Stimulated activated CD8-positive, alpha-beta memory T cell treated with anti-CD3 and anti-CD28 coated beads, Interleukin-15, amount 100 ng/mL, for 1 hour (primary cell): Measurements from ENCODE around the gene SLFN11.
"Not testable (repeated sequence)": the region's sequence is repeated elsewhere in the genome, so short reads cannot be mapped to it uniquely, and the experiment has no call there.

Source experiments
- DNase-seq: peaks from one replicate; pipeline ENCODE4 v3.0.0-alpha.2; 2020; ENCODE audit warnings: low read depth

The SLFN11 gene

DNA sequence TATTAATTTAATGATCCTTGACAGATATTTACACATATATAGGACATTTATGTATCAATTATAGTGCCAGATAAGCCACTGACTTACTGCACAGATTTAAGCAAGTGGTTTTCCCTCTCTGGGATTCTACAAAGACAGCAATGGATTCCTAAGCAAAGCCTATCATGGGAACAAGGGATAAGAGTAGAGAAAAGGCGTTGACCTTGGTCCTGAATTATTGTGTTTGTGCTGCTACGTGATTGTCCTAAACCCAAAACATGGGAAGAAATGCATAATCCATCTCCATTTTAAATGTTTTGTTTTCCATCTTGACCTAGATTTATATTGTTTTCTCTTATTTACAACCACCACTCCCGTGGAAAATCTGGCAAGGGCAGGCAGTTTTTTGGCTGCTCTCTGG, 14.0 kb downstream of the SLFN11 start:
- no peak for DNase-seq

DNA sequence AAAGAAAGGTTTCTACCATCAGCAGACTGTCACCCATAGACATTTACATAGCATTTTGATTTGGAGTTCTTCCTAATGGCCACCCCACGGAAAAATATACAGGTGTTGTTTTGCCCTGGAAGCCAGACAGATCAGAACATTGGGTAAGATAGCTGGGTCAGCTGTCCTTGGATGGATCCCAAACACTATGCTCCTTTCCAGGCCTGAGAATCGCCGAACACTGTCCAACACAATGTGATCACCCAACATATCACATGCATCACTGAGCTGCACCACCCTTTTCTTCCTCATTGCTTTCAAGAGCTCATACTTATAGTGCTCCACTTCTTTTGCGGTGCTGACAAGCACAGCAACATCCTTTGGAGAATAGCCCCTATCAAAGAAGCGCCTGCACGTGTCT, 21.1 kb downstream of the SLFN11 start:
- DNase-seq = no peak

DNA sequence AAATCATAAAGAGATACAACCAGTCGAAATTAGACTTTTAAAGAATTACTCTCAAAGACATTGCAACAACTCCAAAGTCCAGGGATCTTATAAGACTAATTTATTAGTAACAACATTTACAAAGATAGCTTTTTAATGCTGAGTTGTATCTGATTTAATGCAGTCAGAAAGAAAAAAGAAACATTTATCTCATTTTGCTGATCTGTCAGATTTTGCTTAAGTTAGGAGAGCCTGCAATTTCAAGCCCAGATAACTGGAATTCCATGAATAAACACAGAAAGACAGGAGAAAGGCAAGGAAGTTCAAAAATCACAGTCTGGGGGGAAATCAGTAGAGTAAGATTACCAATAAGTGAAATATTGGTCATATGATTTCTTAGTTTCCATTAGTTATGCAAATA, 22.9 kb downstream of the SLFN11 start:
- no peak for DNase-seq

DNA sequence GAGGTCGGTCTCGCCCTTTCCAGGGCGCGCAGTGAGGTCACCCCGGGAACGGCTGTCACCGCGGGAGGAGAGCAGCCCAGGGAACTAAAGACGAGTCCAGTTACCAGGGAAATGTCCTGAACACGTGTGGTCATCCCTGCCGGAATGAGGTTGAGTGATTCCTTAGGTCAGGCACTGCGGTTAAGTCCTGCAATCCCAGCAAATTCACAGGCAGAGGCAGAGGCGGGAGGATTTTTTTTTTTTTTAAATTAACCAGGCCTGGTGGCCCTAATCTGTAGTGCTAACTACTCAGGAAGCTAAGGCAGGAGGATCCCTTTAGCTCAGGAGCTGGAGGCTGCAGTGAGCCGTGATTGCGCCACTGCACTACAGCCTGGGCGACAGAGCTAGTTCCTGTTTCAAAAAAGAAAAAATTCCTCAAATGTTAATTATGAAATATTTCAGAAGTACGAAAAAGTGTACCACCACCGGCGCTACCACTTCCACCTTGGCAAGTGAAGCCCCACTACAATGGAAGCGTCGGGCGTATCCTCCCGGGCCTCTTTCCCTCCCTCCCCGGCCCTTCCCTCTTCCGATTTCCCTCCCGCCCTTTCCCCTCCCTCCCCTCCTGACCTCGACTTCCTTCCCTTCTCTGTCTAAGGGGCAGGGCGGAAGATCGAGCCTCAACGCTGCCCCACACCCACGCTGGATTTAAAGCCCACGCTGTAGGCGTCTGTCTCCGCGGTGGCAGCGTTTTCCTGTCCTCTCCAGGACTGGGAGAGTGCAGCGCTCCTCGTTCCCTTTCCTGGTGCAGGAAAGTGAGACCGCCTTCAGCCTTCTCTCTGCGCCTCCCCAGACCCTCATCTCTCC, 27.3 kb downstream of the SLFN11 start:
- peak; percentile 6 for DNase-seq

DNA sequence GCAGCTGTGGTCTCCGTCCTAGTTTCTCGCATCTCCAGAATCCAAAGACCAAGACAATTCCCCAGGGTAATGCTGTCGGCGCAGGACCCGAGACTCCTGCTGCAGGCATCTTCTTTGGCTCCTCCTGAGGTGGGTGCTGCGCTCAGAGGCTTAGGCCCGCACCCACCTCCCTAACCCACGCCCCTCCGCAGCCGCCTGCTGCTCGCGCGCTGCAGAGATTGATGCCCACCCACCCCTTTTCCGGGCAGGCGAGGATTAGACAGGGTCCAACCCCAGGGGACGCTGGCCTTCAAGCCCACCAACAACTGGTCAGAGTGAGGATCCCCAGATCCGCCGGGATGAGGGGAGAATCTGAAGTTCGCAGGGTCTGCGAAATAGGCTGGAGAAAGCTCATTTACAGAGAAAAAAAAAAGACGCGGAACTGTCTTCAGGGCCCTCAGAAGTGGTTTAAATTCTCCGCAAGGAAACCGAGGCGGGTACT, 27.9 kb downstream of the SLFN11 start:
- DNase-seq = no peak

DNA sequence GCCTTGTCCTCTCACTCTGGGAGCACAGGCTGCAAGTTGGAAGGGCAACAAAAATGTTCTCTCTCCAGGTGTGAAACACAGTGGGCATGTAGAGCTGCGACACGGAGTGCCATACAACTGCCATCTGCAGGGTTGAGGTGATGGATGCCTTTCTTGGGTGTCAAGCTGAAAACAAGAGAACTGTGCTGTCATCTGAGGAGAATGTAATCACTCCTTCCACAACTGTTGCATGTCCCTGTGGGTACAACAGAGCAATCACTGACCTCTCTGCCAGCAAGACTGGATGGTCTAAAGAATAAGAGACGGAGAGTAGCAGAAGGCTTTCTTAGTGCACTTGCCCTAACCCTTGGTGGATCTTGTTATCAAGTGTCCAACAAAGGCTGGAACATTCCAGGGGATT, 29.2 kb downstream of the SLFN11 start:
- DNase-seq = no peak

DNA sequence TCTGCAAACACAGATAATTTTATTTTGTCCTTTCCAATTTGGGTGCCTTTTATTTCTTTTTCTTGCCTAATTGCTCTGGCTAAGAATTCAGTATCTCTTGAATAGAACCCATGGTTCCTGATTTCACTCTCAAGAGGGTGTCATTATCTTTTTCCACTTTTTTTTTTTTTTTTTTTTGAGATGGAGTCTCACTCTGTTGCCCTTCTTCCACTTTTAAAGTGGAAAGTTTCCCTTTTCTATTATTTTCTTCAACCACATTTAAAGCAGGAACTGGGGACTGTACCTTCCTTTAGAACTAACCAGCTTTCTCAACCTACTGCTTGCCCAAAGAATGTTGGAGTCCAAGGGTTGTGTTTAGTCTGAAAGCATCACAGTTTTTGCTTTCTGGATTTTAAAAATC, 31.1 kb downstream of the SLFN11 start:
- no peak for DNase-seq

DNA sequence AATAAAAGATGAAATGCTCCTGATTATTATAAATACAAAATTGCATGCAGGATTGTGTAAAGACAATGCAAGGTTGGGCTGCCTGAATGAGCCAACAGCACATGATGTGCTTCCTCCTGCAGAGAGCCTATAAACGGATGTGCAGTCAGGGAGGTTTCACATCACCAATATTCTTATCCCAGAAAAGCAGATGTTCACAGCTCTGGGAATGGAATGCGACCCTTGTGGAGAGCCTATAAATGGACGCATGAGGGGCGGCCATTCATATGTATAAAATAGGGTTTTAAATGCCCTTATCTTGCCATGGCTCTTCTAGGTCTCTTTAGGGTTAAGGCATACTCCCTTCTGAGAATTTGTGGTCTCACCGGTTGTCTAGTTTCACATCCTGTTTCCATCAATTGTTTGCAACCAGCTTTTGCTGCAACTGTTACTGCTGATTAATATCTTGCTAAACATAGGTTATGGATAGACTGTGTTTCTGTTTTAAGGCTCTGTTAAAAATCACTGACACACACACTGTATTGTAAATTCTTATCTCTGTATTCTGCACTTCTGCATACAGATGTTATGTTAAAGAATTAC, 31.9 kb downstream of the SLFN11 start:
- no peak for DNase-seq

DNA sequence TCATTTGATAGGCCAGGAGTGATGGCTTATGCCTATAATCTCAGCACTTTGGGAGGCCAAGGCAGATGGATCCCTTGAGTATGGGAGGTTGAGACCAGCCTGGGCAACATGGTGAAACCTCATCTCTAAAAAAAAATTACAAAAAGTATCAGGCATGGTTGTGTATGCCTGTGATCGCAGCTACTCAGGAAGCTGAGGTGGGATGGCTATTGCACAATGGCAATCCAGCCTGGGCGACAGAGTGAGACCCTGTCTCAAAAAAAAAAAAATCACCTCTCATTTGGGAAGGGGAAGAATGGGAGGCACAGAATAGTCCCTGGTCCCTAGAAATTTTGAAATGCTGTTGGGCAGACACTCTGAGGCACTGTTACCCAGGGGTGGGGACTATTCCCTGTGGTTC, 35.2 kb downstream of the SLFN11 start:
- DNase-seq = no peak

DNA sequence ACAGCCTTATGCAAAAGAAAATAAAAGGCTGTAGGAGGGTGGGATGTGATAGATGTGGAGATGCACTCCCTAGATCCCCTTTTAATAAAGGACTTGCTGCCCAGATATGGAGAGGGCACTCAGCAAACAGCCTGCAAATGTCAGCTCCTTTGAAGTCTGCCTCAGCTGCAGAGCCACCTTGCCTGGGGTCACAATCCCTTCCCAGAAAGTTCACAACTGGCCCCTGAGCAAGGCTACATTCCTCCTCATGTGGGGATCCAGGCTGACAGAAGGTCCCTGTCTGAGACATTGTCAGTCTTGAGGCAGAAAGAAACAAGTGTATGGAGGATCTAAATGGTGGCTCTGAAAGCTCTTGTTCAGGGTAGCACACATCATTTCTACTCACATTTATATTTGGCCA, 36.1 kb downstream of the SLFN11 start:
- no peak for DNase-seq

DNA sequence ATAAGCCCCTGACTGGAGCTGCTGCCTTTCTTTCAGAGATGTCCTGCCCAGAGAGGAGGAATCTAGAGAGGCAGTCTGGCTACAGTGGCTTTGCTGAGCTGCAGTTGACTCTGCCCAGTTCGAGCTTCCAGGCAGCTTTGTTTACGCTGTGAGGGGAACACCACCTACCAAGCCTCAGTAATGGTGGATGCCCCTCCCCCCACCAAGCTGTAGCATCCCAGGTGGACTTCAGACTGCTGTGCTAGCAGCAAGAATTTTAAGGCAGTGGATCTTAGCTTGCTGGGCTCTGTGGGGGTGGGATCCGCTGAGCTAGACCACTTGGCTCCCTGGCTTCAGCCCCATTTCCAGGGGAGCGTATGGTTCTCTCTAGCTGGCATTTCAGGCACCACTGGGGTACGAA, 39.8 kb downstream of the SLFN11 start:
- not testable (repeated sequence) for DNase-seq

DNA sequence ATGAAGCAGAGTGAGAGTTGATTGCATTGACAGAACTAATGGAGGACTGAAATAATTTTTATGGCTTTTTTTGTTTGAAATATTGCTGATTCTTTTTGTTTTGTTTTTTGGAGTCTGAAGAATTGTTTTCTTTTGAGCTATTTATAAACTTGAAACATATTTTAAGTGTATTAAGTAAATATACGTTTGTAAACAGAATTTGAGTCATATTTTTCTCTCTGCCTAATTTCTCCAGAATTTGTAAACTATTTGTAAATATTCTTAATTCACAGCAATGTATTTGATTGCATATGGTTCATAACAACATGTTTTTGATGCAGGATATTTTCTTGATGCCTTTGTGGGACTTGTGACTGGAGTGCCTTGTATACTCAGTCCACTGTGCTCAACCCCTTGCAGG, 50.7 kb downstream of the SLFN11 start:
- DNase-seq = no peak

DNA sequence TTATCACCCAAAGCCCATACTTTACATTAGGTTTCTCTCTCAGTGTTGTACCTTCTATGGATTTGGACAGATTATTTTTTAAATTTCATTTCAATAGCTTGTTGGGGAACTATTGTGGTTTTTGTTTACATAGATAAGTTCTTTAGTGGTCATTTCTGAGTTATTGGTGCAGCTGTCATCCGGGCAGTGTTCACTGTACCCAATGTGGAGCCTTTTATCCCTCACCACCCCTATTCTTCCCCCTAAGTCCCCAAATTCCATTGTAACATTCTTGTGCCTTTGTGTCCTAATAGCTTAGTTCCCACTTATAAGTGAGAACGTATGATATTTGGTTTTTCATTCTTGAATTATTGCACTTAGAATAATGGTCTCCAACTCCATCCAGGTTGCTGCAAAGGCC, 57.5 kb downstream of the SLFN11 start:
- no peak for DNase-seq

DNA sequence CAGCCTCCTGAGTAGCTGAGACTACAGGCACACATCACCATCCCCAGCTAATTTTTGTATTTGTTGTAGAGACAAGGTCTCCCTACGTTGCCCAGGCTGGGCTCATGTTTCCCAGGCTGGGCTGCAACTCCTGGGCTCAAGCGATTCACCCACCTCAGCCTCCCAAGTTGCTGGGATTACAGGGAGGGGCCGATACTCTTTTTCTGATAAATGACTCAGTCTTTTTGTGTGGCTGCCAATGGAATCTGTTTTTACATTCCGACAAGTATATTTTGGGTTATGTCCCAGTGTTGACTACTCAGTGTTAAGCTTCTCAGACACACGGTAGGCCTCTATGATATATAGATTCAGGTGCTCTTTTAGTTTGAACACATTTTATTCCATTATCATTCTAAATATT, 58.1 kb downstream of the SLFN11 start:
- DNase-seq = no peak

DNA sequence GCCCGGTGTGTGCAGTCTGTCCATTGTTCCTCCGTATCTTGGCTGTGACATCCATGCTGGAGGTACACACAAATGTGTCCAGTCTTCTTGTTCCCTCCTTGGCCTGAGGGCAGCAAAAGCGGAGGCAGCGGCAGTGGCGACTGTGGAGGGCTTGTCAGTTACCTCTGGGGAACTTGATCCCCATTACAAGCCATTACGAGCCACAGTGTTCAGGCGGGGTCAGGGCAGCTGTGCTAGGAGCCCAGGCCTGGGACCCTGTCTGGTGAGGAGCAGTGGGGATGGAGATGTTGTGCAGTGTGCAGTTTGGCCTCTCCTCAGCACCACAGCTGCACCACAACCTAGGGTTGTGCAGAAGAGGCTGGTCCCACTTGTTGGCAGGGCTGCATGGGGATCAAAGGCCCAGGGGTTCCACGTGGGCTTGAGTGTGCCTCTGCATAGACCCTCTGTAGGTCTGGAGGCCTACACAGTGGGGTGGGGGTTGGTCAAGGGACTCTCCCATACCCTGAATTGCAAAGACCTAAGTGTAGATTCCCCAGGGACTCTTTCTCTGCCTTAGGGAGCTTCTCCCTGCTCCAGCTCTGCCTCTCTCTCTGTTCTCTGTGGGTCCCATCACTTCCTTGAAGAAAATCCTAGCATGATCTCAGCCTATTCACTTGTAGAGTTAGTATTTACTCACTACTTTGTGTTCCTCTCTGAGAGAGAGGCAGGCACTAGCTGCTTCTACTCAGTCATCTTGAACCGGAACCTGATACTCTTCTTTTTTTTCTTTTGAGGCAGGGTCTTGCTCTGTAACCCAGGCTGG, 58.8 kb downstream of the SLFN11 start:
- DNase-seq = no peak

DNA sequence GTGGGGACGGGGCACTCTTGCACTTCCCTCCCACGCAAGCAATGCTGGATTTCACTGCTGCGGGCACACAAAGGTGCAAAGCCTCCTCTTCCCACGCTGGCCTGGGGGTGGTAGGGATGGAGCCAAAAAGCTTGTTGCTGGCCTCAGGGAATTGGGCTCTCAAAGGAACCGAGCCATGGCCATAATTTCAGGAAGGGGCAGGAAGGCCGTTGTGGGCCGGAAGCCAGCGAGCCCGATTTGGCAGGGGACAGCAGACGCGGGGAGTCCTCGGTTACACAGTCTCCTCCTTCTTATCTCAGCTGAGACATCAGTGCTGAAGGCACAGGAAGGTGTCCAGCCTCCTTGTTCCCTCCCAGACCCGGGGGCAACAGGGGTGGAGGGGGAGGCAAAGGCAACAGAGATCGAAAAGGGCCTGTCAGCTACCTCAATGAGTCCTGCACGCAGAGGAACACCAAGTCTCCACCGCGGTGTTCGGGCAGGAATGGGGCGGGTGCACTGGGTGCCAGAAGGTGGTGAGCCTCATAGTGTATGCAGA, 59.5 kb downstream of the SLFN11 start:
- no peak for DNase-seq

DNA sequence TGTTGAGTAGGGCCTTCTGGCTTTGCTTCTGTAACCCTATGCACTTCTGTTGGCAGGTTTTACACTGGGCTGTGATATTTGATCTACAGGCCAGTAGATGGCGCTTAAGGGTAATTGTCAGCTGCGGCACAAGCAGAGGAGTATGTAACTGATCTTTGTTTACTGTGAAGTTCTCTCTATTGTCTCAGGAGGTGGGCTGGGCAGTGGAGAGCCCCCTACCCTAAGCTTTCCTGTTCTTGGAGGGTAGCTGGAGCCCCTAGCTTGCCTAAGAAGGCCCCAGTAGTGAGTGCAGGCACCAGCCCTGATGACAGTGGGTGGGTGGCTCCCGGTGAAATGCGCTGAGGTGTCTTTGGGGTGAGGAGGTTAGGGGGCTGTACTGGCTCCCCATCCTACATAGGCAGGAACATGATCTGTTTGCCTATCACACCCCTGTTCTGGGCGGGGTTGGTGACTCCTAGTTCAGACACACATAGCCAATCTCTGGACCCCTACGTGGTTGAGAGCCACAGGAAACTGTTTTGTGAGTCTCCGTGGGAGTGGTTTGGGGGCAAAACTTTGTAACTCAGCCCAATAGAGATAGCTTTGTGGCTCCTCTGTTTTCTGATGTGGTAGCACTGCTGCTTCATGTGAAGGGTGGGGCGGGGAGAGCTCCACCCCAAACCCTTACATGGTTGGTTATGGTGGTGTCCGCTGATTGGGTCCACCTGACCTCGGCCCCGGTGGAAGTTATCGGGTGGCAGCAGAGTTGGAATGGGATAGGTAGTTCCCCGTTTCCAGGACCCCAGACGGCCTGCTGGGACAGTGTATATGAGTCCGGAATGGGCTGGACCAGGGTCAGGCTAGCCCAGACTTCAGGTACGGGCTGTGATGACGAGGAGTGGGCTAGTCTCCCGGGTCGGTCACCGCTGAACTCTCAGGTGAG, 60.4 kb downstream of the SLFN11 start:
- DNase-seq = peak; percentile 70

DNA sequence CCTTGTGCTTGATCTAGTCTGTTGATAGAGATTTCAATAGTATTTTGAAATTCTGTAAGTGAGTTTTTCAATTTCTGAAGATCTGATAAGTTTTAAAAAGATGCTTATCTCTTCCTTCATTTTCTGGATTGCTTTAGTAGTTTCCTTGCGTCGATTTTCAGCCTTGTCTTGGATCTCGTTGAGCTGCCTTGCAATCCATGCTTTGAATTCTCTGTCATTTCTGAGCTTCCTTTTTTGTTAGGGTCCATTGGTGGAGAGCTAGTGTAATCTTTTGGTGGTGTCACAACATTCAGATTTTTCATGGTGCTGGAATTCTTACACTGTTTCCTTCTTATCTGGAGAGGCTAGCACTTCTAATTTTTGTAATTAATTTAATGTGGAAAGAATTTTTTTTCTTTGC, 61.1 kb downstream of the SLFN11 start:
- DNase-seq = no peak

DNA sequence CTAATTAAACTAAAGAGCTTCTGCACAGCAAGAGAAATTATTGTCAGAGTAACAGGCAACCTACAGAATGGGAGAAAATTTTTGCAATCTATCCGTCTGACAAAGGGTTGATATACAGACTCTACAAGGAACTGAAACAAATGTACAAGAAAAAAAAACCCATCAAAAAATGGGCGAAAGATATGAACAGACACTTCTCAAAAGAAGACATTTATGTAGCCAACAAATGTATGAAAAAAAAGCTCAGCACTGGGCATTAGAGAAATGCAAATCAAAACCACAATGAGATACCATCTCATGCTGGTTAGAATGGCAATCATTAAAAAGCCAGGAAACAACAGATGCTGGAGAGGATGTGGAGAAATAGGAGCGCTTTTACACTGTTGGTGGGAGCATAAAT, 64.1 kb downstream of the SLFN11 start:
- DNase-seq = not testable (repeated sequence)
